PFSK-1 (cell line): ENCODE data around the gene CKAP2L.

Source experiments
- FOXP2 ChIP-seq: optimal IDR thresholded peaks from 2 replicates; pipeline ENCODE3; 2011; ENCODE audit warnings: borderline replicate concordance, control low read depth, inconsistent platforms; ENCODE audit not compliant: insufficient read depth; ENCODE audit errors: extremely low read length, extremely low read depth
- POLR2AphosphoS5 ChIP-seq: IDR thresholded peaks from 2 replicates; pipeline ENCODE4 v1.6.1; 2012; ENCODE audit warnings: low read depth, mild to moderate bottlenecking, control low read depth, low read length, moderate library complexity
- REST ChIP-seq, 2 experiments: IDR thresholded peaks; 2 replicates each; pipeline versions ENCODE4 v1.6.1 to v1.8.0; 2011 to 2012; ENCODE audit warnings: low read depth in 2 of 2, low read length in 2 of 2, control low read depth in 1 of 2, inconsistent platforms in 1 of 2, mild to moderate bottlenecking in 1 of 2, moderate library complexity in 1 of 2; ENCODE audit not compliant: insufficient read depth in 1 of 2
- SIN3A ChIP-seq: IDR thresholded peaks from 2 replicates; pipeline ENCODE4 v1.6.1; 2012; ENCODE audit warnings: mild to moderate bottlenecking, low read length, moderate library complexity, borderline replicate concordance; ENCODE audit not compliant: insufficient read depth
- TAF1 ChIP-seq: IDR thresholded peaks from 2 replicates; pipeline ENCODE4 v1.6.1; 2012; ENCODE audit warnings: low read length, control low read depth, borderline replicate concordance; ENCODE audit not compliant: insufficient read depth

CKAP2L gene

DNA sequence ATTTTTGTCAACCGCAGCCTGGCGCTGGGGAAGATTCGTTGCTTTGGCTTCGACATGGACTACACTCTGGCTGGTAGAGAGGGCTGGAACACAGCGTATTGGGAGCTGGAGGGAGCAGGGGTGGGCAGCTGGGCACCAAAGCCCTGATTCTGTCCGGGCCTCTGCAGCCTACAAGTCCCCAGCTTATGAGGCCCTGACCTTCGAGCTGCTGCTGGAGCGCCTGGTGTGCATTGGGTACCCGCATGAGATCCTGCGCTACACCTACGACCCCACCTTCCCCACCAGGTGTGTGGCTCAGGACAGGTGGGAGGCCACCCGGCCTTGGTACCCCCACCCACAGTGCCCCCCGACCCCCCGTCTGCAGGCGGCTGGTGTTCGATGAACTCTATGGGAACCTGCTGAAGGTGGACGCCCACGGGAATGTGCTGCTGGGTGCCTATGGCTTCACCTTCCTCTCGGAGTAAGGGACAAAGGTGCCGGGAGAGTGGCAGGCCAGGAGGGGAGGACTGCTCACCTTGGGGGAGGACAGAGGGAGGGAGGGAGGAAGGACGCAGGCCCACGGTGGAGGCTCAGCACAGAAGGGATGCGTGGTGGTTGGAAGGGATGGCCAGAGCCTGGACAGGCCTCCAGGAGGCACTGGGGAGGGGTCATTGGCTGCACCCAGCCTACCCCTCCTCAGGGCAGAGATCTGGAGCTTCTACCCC is 42.4 kb downstream of the CKAP2L start:
- TF ChIP-seq REST (IDR thresholded peaks at IDR 0.05; ENCODE audit: insufficient read depth in 1 of 2, low read depth in 2 of 2, low read length in 2 of 2) (no peak), SIN3A (no peak), FOXP2 (no peak), TAF1 (no peak), POLR2AphosphoS5 (no peak)

DNA sequence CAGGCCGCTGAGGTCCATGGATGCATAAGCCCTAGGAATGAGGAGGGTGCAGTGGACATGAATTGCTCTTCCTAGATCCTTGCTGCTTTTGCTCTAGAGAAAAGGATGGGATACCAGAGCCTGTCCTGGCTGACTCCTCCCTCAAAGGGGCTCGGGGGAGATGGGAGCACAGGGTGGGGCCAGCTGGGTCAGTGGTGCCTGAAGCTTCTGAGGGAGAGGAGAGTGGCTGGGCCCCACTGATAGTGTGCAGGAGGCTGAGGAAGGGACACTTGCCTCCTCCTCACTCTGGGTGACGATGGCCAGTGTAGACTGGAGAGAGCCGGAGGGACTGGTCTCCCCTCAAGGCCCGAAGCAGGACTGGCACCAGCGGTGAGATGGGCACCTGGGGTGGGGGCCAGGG is 43.6 kb downstream of the CKAP2L start, which contains the start of gene NT5DC4:
Gene NT5DC4 (plus strand): TSS at position 236 of the 400 bp plus-strand sequence. CDS start 60 bp downstream, at position 296.
- TF ChIP-seq POLR2AphosphoS5: no peak
- no peak for TF ChIP-seq SIN3A
- no peak for TF ChIP-seq REST (IDR thresholded peaks at IDR 0.05; ENCODE audit: insufficient read depth in 1 of 2, low read depth in 2 of 2, low read length in 2 of 2)
- TF ChIP-seq FOXP2: no peak
- no peak for TF ChIP-seq TAF1

- TF ChIP-seq SIN3A (no peak), TAF1 (no peak), REST (IDR thresholded peaks at IDR 0.05; ENCODE audit: insufficient read depth in 1 of 2, low read depth in 2 of 2, low read length in 2 of 2) (no peak), FOXP2 (no peak), POLR2AphosphoS5 (no peak)
Observed at GRCh38 chr2:112718863-112719370, 45.5 kb downstream of the CKAP2L start.

GRCh38 chr2:112714836-112715631 is 49.4 kb downstream of the CKAP2L start:
- TF ChIP-seq SIN3A (no peak), TAF1 (no peak), POLR2AphosphoS5 (no peak), REST (IDR thresholded peaks at IDR 0.05; ENCODE audit: insufficient read depth in 1 of 2, low read depth in 2 of 2, low read length in 2 of 2) (no peak), FOXP2 (no peak)
